Glutamatergic neuron (in vitro differentiated cells): ENCODE data around the gene IQCC. TPM values are rescaled to one million over a fixed set of nuclear protein-coding genes. Genes with fewer than 3 reads are reported as not detected.

Experiments
- DNase-seq: peaks from one replicate; pipeline ENCODE4 v3.0.0; 2022
- H3K27ac Mint-ChIP-seq: one replicate; pipeline ENCODE4 v1.8.0; 2020; ENCODE audit warnings: mild to moderate bottlenecking, mixed read lengths, inconsistent platforms; ENCODE audit not compliant: unreplicated experiment
- H3K27me3 Mint-ChIP-seq: one replicate; pipeline ENCODE4 v1.8.0; 2020; ENCODE audit warnings: mild to moderate bottlenecking, moderate library complexity, mixed read lengths, inconsistent platforms; ENCODE audit not compliant: unreplicated experiment
- H3K36me3 Mint-ChIP-seq: one replicate; pipeline ENCODE4 v1.8.0; 2020; ENCODE audit warnings: mild to moderate bottlenecking, mixed read lengths, inconsistent platforms; ENCODE audit not compliant: unreplicated experiment
- H3K4me1 Mint-ChIP-seq: one replicate; pipeline ENCODE4 v1.8.0; 2020; ENCODE audit warnings: mild to moderate bottlenecking, low read depth, mixed read lengths, inconsistent platforms; ENCODE audit not compliant: unreplicated experiment
- H3K4me3 Mint-ChIP-seq: one replicate; pipeline ENCODE4 v1.8.0; 2020; ENCODE audit warnings: mild to moderate bottlenecking, mixed read lengths, inconsistent platforms; ENCODE audit not compliant: unreplicated experiment
- H3K9me3 Mint-ChIP-seq: one replicate; pipeline ENCODE4 v1.8.0; 2020; ENCODE audit warnings: mild to moderate bottlenecking, moderate library complexity, mixed read lengths, inconsistent platforms; ENCODE audit not compliant: unreplicated experiment
- CTCF ChIP-seq: fragments of 200-600 bp; sonication (generic); IDR thresholded peaks from one replicate; pipeline ENCODE4 v1.5.0; 2021; ENCODE audit not compliant: partially characterized antibody, unreplicated experiment
- total RNA-seq: library from RNA; stranded (reverse); fragmentation: NEBNext Ultra II Directional; extraction: Animal tissue kit (Norgen Biotek cat#: 25700); gene quantifications from one replicate; pipeline ENCODE4 v1.2.1, GENCODE V29; 2021; ENCODE audit not compliant: unreplicated experiment

The IQCC gene
- total RNA-seq, 1 donor from 2014 or later, result 2.7 TPM

GRCh38 chr1:32172621-32173245, 32.7 kb upstream of the IQCC start:
- peaks cover 6% of the 10 kb centered on the region for H3K36me3 Mint-ChIP-seq
- no peak for TF ChIP-seq CTCF
- H3K4me3 Mint-ChIP-seq, result no peak overlapping the region
- no peaks in the 10 kb centered on the region for H3K9me3 Mint-ChIP-seq
- no peak overlapping the region for H3K27ac Mint-ChIP-seq
- H3K27me3 Mint-ChIP-seq, result no peaks in the 10 kb centered on the region
- no peak for DNase-seq
- H3K4me1 Mint-ChIP-seq, result no peaks in the 10 kb centered on the region

GRCh38 chr1:32178380-32179192, 26.9 kb upstream of the IQCC start:
- DNase-seq, result no peak
- peak overlapping the region; percentile 87 for H3K4me3 Mint-ChIP-seq
- TF ChIP-seq CTCF, result no peak
- H3K27me3 Mint-ChIP-seq, result peaks cover 5% of the 10 kb centered on the region
- no peaks in the 10 kb centered on the region for H3K36me3 Mint-ChIP-seq
- peaks cover 11% of the 10 kb centered on the region for H3K4me1 Mint-ChIP-seq
- H3K9me3 Mint-ChIP-seq, result peaks cover 8% of the 10 kb centered on the region
- peak overlapping the region; percentile 95 for H3K27ac Mint-ChIP-seq

GRCh38 chr1:32179193-32179442, 26.4 kb upstream of the IQCC start:
- TF ChIP-seq CTCF, result no peak
- Mint-ChIP-seq H3K36me3 (no peaks in the 10 kb centered on the region), H3K27ac (peak overlapping the region; percentile 95), H3K4me1 (peaks cover 11% of the 10 kb centered on the region), H3K4me3 (peak overlapping the region; percentile 87), H3K9me3 (peaks cover 8% of the 10 kb centered on the region), H3K27me3 (peaks cover 5% of the 10 kb centered on the region)
- DNase-seq, result peak; percentile 29

GRCh38 chr1:32179443-32180185, 25.9 kb upstream of the IQCC start, which contains the start of gene TXLNA:
TXLNA (plus strand) TSS chr1:32179675; CDS start chr1:32180346, 671 bp downstream.
- Mint-ChIP-seq H3K9me3 (peaks cover 8% of the 10 kb centered on the region), H3K27ac (peak within 1 kb of the TSS; percentile 95), H3K27me3 (peaks cover 5% of the 10 kb centered on the region), H3K4me3 (peak within 1 kb of the TSS; percentile 92), H3K4me1 (peaks cover 11% of the 10 kb centered on the region), H3K36me3 (no peaks in the 10 kb centered on the region)
- peak; percentile 12 for TF ChIP-seq CTCF
- peak; percentile 96 for DNase-seq
